SU-DHL-6 (cell line): ENCODE measurements around the gene ROR1.

ENCODE experiments used
- H2AFZ ChIP-seq: fragments of 200-600 bp; sonication (generic); 2 replicates; pipeline ENCODE4 v1.6.1; 2014; ENCODE audit warnings: low read depth, mild to moderate bottlenecking, moderate library complexity, mixed read lengths, antibody characterized with exemption, low read length; ENCODE audit not compliant: severe bottlenecking
- H3F3A ChIP-seq: fragments of 200-600 bp; shearing (Covaris generic); 2 replicates; pipeline ENCODE4 v1.6.0; 2016; ENCODE audit warnings: antibody characterized with exemption, mild to moderate bottlenecking; ENCODE audit not compliant: insufficient read depth
- H3K27ac ChIP-seq: fragments of 200-600 bp; sonication (generic); 2 replicates; pipeline ENCODE4 v1.5.1; 2016; ENCODE audit warnings: low read depth, mild to moderate bottlenecking, low read length, moderate library complexity, mixed read lengths
- H3K27me3 ChIP-seq: fragments of 200-600 bp; sonication (generic), shearing (Covaris generic); 2 replicates; pipeline ENCODE4 v1.6.0; 2014; ENCODE audit warnings: mild to moderate bottlenecking, low read length
- H3K36me3 ChIP-seq: fragments of 200-600 bp; sonication (generic); 2 replicates; pipeline ENCODE4 v1.6.1; 2014; ENCODE audit warnings: mild to moderate bottlenecking, low read length, mixed read lengths
- H3K4me2 ChIP-seq: fragments of 300-600, 200-600 bp; shearing (Covaris generic), sonication (generic); 2 replicates; pipeline ENCODE4 v1.6.0; 2014; ENCODE audit warnings: low read length, low read depth, mild to moderate bottlenecking; ENCODE audit not compliant: poor library complexity, severe bottlenecking
- H3K4me3 ChIP-seq: fragments of 200-600 bp; sonication (generic); 2 replicates; pipeline ENCODE4 v1.5.1; 2014; ENCODE audit warnings: antibody characterized with exemption, low read length, mild to moderate bottlenecking, mixed read lengths; ENCODE audit not compliant: insufficient read depth, poor library complexity, severe bottlenecking
- H3K79me2 ChIP-seq: fragments of 200-600 bp; sonication (generic); 2 replicates; pipeline ENCODE4 v1.6.1; 2014; ENCODE audit warnings: mild to moderate bottlenecking, low read length, moderate library complexity; ENCODE audit not compliant: insufficient read depth
- H3K9ac ChIP-seq: fragments of 200-600 bp; sonication (generic); 2 replicates; pipeline ENCODE4 v1.7.0; 2014; ENCODE audit warnings: mild to moderate bottlenecking, low read length
- H3K9me2 ChIP-seq: fragments of 200-600 bp; sonication (generic); replicated peaks from 2 replicates; pipeline ENCODE4 v1.6.1; 2014; ENCODE audit warnings: low read length; ENCODE audit not compliant: insufficient read depth
- H3K9me3 ChIP-seq: fragments of 200-600 bp; sonication (generic); 2 replicates; pipeline ENCODE4 v1.6.1; 2014; ENCODE audit warnings: low read length, mixed read lengths; ENCODE audit not compliant: insufficient read depth
- H4K20me1 ChIP-seq: fragments of 200-600 bp; sonication (generic); 2 replicates; pipeline ENCODE4 v1.6.1; 2014; ENCODE audit warnings: low read depth, mild to moderate bottlenecking, antibody characterized with exemption, low read length, moderate library complexity, mixed read lengths
- CTCF ChIP-seq: fragments of 200-600 bp; sonication (generic); IDR thresholded peaks from one replicate; pipeline ENCODE4 v1.5.1; 2017; ENCODE audit warnings: antibody characterized with exemption, mild to moderate bottlenecking, low read length, moderate library complexity; ENCODE audit not compliant: insufficient read depth, poor library complexity, severe bottlenecking
- EZH2phosphoT487 ChIP-seq: fragments of 200-600 bp; sonication (generic), shearing (Covaris generic); conservative IDR thresholded peaks from 2 replicates; pipeline ENCODE4 v1.6.1; 2018; ENCODE audit warnings: mild to moderate bottlenecking, antibody characterized with exemption, low read length, moderate library complexity, mixed read lengths

The ROR1 gene

GRCh38 chr1:64087768-64088167 lies 314.0 kb downstream of the ROR1 start:
- Histone ChIP-seq H3F3A (no peaks in the 10 kb centered on the region), H3K9ac (no peak overlapping the region), H3K79me2 (no peaks in the 10 kb centered on the region), H2AFZ (no peak overlapping the region), H3K4me3 (no peak overlapping the region), H3K9me2 (no peaks in the 10 kb centered on the region), H3K27ac (no peak overlapping the region), H3K36me3 (no peaks in the 10 kb centered on the region), H3K9me3 (no peaks in the 10 kb centered on the region), H4K20me1 (no peaks in the 10 kb centered on the region), H3K27me3 (no peaks in the 10 kb centered on the region), H3K4me2 (no peak overlapping the region)
- TF ChIP-seq EZH2phosphoT487 (no peak), CTCF (no peak)

GRCh38 chr1:64090436-64090835 lies 316.6 kb downstream of the ROR1 start:
- Histone ChIP-seq H3K27me3 (no peaks in the 10 kb centered on the region), H2AFZ (no peak overlapping the region), H3F3A (no peaks in the 10 kb centered on the region), H3K9me3 (no peaks in the 10 kb centered on the region), H3K9ac (no peak overlapping the region), H3K27ac (no peak overlapping the region), H3K4me3 (no peak overlapping the region), H3K9me2 (no peaks in the 10 kb centered on the region), H4K20me1 (no peaks in the 10 kb centered on the region), H3K79me2 (no peaks in the 10 kb centered on the region), H3K36me3 (no peaks in the 10 kb centered on the region), H3K4me2 (no peak overlapping the region)
- TF ChIP-seq EZH2phosphoT487 (no peak), CTCF (no peak)

- H3K36me3 ChIP-seq = no peaks in the 10 kb centered on the region
- no peaks in the 10 kb centered on the region for H3K79me2 ChIP-seq
- H4K20me1 ChIP-seq = no peaks in the 10 kb centered on the region
- no peaks in the 10 kb centered on the region for H3K27me3 ChIP-seq
- no peak overlapping the region for H2AFZ ChIP-seq
- no peaks in the 10 kb centered on the region for H3K9me3 ChIP-seq
- no peak overlapping the region for H3K4me3 ChIP-seq
- no peak for TF ChIP-seq EZH2phosphoT487
- no peak for TF ChIP-seq CTCF
- H3K9me2 ChIP-seq = no peaks in the 10 kb centered on the region
- H3K9ac ChIP-seq = no peak overlapping the region
- H3K4me2 ChIP-seq = no peak overlapping the region
- no peaks in the 10 kb centered on the region for H3F3A ChIP-seq
- H3K27ac ChIP-seq = no peak overlapping the region
Observed at GRCh38 chr1:64092851-64093371, 319.1 kb downstream of the ROR1 start.

GRCh38 chr1:64093941-64094340 lies 320.1 kb downstream of the ROR1 start:
- no peak overlapping the region for H3K9ac ChIP-seq
- H2AFZ ChIP-seq = no peak overlapping the region
- H3K4me2 ChIP-seq = no peak overlapping the region
- TF ChIP-seq CTCF (no peak), EZH2phosphoT487 (no peak)
- H3K4me3 ChIP-seq = no peak overlapping the region
- no peaks in the 10 kb centered on the region for H3K79me2 ChIP-seq
- H3K36me3 ChIP-seq = no peaks in the 10 kb centered on the region
- H3K27me3 ChIP-seq = no peaks in the 10 kb centered on the region
- no peak overlapping the region for H3K27ac ChIP-seq
- H4K20me1 ChIP-seq = no peaks in the 10 kb centered on the region
- H3F3A ChIP-seq = no peaks in the 10 kb centered on the region
- no peaks in the 10 kb centered on the region for H3K9me2 ChIP-seq
- H3K9me3 ChIP-seq = no peaks in the 10 kb centered on the region
